Tibial nerve (tissue), 4 donors: ENCODE results near the gene TFDP2. TPM values are rescaled to one million over a fixed set of nuclear protein-coding genes. Genes with fewer than 3 reads are reported as not detected.
"Not testable (repeated sequence)": the region's sequence is repeated elsewhere in the genome, so short reads cannot be mapped to it uniquely, and the experiment has no call there.

Source experiments
- DNase-seq, 2 donors: peaks; one replicate each; pipeline ENCODE4 v3.0.0-alpha.2; 2019; ENCODE audit warnings: low spot score in 2 of 2
- H3K27ac ChIP-seq, 4 donors: fragments of 200-600 bp; sonication (generic) in 3 of 4; one replicate each; pipeline ENCODE4 v1.5.1; 2017 to 2019; ENCODE audit warnings: mild to moderate bottlenecking in 1 of 4
- H3K27me3 ChIP-seq, 2 donors: fragments of 200-600 bp; sonication (generic) in 1 of 2; one replicate each; pipeline versions ENCODE4 v1.5.1 to v1.6.0; 2017 to 2019
- H3K36me3 ChIP-seq, 3 donors: fragments of 200-600 bp; sonication (generic); one replicate each; pipeline ENCODE4 v1.5.1; 2018 to 2019
- H3K4me1 ChIP-seq, 4 donors: fragments of 200-600 bp; sonication (generic) in 3 of 4; one replicate each; pipeline ENCODE4 v1.5.1; 2017 to 2019
- H3K4me3 ChIP-seq, 4 donors: fragments of 200-600 bp; sonication (generic) in 3 of 4; one replicate each; pipeline ENCODE4 v1.5.1; 2017 to 2019; ENCODE audit warnings: mild to moderate bottlenecking in 1 of 4, moderate library complexity in 1 of 4
- H3K9me3 ChIP-seq, 4 donors: fragments of 200-600 bp; sonication (generic) in 3 of 4; one replicate each; pipeline ENCODE4 v1.5.1; 2017 to 2019
- CTCF ChIP-seq, 5 experiments: fragments of 200-600 bp in 3 of 5; fragments of 450-650 bp in 2 of 5; sonication (generic) in 3 of 5; IDR thresholded peaks; one replicate each; pipeline ENCODE4 v1.5.1; 2016 to 2019; ENCODE audit warnings: antibody characterized with exemption in 5 of 5, mild to moderate bottlenecking in 3 of 5, moderate library complexity in 2 of 5
- EP300 ChIP-seq, 2 donors: sonication (generic); formaldehyde crosslinking; IDR thresholded peaks; one replicate each; pipeline ENCODE4 v1.6.1; 2017; ENCODE audit warnings: antibody characterized with exemption in 2 of 2, mild to moderate bottlenecking in 1 of 2
- POLR2A ChIP-seq, 2 donors: fragments of 450-650 bp; IDR thresholded peaks; one replicate each; pipeline ENCODE4 v1.6.1; 2017; ENCODE audit warnings: antibody characterized with exemption in 2 of 2, mild to moderate bottlenecking in 2 of 2, moderate library complexity in 2 of 2
- WGBS, 2 donors: methylation state at CpG; one replicate each; pipeline ENCODE4 v1.1.5; 2018; 5-methylcytosine and 5-hydroxymethylcytosine counted together
- total RNA-seq, 4 donors: library from RNA; depleted of rRNA; stranded (reverse); fragments of >200 nt; gene quantifications; one replicate each; pipeline ENCODE4 v1.1.0, GENCODE V29; 2016

The TFDP2 gene
- total RNA-seq, 4 donors from 2014 or later = 30.0 to 95.7 (median 70.6) TPM

- no peak for DNase-seq
- Histone ChIP-seq H3K27me3 (no peaks in the 10 kb centered on the region), H3K27ac (no peak overlapping the region), H3K9me3 (peaks cover 0 to 3% (median 0%) of the 10 kb centered on the region in 4 donors), H3K4me1 (no peaks in the 10 kb centered on the region), H3K4me3 (no peak overlapping the region), H3K36me3 (peaks cover 0 to 62% (median 0%) of the 10 kb centered on the region in 3 donors)
- no peak for TF ChIP-seq EP300 (IDR thresholded peaks at IDR 0.05)
- no peak for TF ChIP-seq CTCF (IDR thresholded peaks at IDR 0.05)
- no peak for TF ChIP-seq POLR2A (IDR thresholded peaks at IDR 0.05)
- 69 to 80% methylated on average over 9 of the region's 9 CpGs for WGBS, 2 donors
Observed at GRCh38 chr3:141926929-141927328, 222.4 kb downstream of the TFDP2 start.

GRCh38 chr3:141925677-141926076 is 223.7 kb downstream of the TFDP2 start:
- H3K27me3 ChIP-seq, H3K4me3 ChIP-seq, H3K27ac ChIP-seq, DNase-seq, H3K9me3 ChIP-seq, H3K4me1 ChIP-seq: not testable (repeated sequence)
- WGBS, 2 donors = 89 to 94% methylated on average over 5 of the region's 5 CpGs
- H3K36me3 ChIP-seq = peaks cover 0 to 68% (median 0%) of the 10 kb centered on the region in 3 donors

GRCh38 chr3:141921316-141921715 is 228.0 kb downstream of the TFDP2 start:
- Histone ChIP-seq H3K36me3 (peaks cover 0 to 69% (median 0%) of the 10 kb centered on the region in 3 donors), H3K4me3 (no peak overlapping the region), H3K27me3 (no peaks in the 10 kb centered on the region), H3K9me3 (no peaks in the 10 kb centered on the region), H3K27ac (no peak overlapping the region), H3K4me1 (no peaks in the 10 kb centered on the region)
- no peak for TF ChIP-seq CTCF (IDR thresholded peaks at IDR 0.05)
- no peak for DNase-seq
- 93 to 94% methylated on average over 2 of the region's 2 CpGs for WGBS, 2 donors

GRCh38 chr3:141920701-141921100 is 228.6 kb downstream of the TFDP2 start:
- WGBS, 2 donors = 83 to 88% methylated on average over 4 of the region's 4 CpGs
- peaks cover 0 to 70% (median 0%) of the 10 kb centered on the region in 3 donors for H3K36me3 ChIP-seq

GRCh38 chr3:141915766-141916165 is 233.6 kb downstream of the TFDP2 start:
- TF ChIP-seq CTCF (IDR thresholded peaks at IDR 0.05) (no peak), EP300 (IDR thresholded peaks at IDR 0.05) (no peak), POLR2A (IDR thresholded peaks at IDR 0.05) (no peak)
- peaks cover 0 to 57% (median 0%) of the 10 kb centered on the region in 3 donors for H3K36me3 ChIP-seq

More at GRCh38 chr3:141920701-141921100, 228.6 kb downstream of the TFDP2 start:
- H3K27me3 ChIP-seq = no peaks in the 10 kb centered on the region
- no peaks in the 10 kb centered on the region for H3K9me3 ChIP-seq
- H3K4me3 ChIP-seq = no peak overlapping the region
- TF ChIP-seq POLR2A (IDR thresholded peaks at IDR 0.05) = no peak
- TF ChIP-seq CTCF (IDR thresholded peaks at IDR 0.05) = no peak
- no peak for TF ChIP-seq EP300 (IDR thresholded peaks at IDR 0.05)
- no peak for DNase-seq
- H3K4me1 ChIP-seq = no peaks in the 10 kb centered on the region
- no peak overlapping the region for H3K27ac ChIP-seq

GRCh38 chr3:141915016-141915415 is 234.3 kb downstream of the TFDP2 start:
- Histone ChIP-seq H3K27ac (no peak overlapping the region), H3K4me1 (no peaks in the 10 kb centered on the region), H3K4me3 (no peak overlapping the region), H3K9me3 (no peaks in the 10 kb centered on the region), H3K36me3 (peaks cover 0 to 55% (median 0%) of the 10 kb centered on the region in 3 donors), H3K27me3 (no peaks in the 10 kb centered on the region)
- DNase-seq = no peak
- WGBS, 2 donors = 91 to 96% methylated on average over 5 of the region's 5 CpGs
- TF ChIP-seq EP300 (IDR thresholded peaks at IDR 0.05) = peak in 1 of 2 donors; percentile 11
- no peak for TF ChIP-seq CTCF (IDR thresholded peaks at IDR 0.05)

More at GRCh38 chr3:141915766-141916165, 233.6 kb downstream of the TFDP2 start:
- Histone ChIP-seq H3K9me3 (no peaks in the 10 kb centered on the region), H3K27ac (no peak overlapping the region), H3K27me3 (no peaks in the 10 kb centered on the region), H3K4me1 (no peaks in the 10 kb centered on the region), H3K4me3 (no peak overlapping the region)
- no peak for DNase-seq
- 90 to 91% methylated on average over 2 of the region's 2 CpGs for WGBS, 2 donors
